Panc1 (cell line): ENCODE measurements around the gene POLD2. TPM values are rescaled to one million over a fixed set of nuclear protein-coding genes. Genes with fewer than 3 reads are reported as not detected.

Experiments used
- ATAC-seq: fragments of 200-7000 bp; cut with Tn5 transposase; 2 replicates; pipeline ENCODE4 v1.9.1; 2020; ENCODE audit warnings: mild to moderate bottlenecking, moderate library complexity
- Bru-seq: library from RNA; stranded (reverse); fragments of 400-500 nt; gene quantifications from one replicate; lab custom pipeline; 2021; lab: Mats Ljungman, UMichigan
- BruChase-seq, 2 experiments: library from RNA; stranded (reverse); fragments of 400-500 nt; gene quantifications; one replicate each; lab custom pipeline; 2021; lab: Mats Ljungman, UMichigan
- BruUV-seq: library from RNA; stranded (reverse); fragments of 400-500 nt; replicated peaks from 2 replicates; lab custom pipeline; 2021; lab: Mats Ljungman, UMichigan
- CTCF ChIA-PET: fragments of 300-600 bp; sonication (Branson Sonifier 250); formaldehyde crosslinking; loops from one replicate; lab custom pipeline; 2022; ENCODE audit warnings: antibody characterized with exemption; lab: Charles Lee
- POLR2A ChIA-PET: fragments of 300-600 bp; sonication (Branson Sonifier 250); formaldehyde crosslinking; loops from one replicate; lab custom pipeline; 2022; ENCODE audit warnings: antibody characterized with exemption; lab: Charles Lee
- DNase-seq: peaks from one replicate; pipeline ENCODE4 v3.0.0-alpha.2; 2010; ENCODE audit warnings: low read depth, low spot score
- H3K27ac ChIP-seq: 2 replicates; pipeline ENCODE4 v1.5.1; 2011; ENCODE audit warnings: mild to moderate bottlenecking, low read length, inconsistent platforms
- H3K27me3 ChIP-seq: fragments of 200-500 bp; sonication (Bioruptor generic); 2 replicates; pipeline ENCODE4 v1.6.0; 2014; ENCODE audit warnings: low read length, inconsistent platforms; ENCODE audit not compliant: control insufficient read depth, insufficient read depth
- H3K36me3 ChIP-seq: fragments of 200-500 bp; sonication (Bioruptor generic); 2 replicates; pipeline ENCODE4 v1.5.1; 2014; ENCODE audit warnings: inconsistent platforms, mild to moderate bottlenecking, low read length, moderate library complexity; ENCODE audit not compliant: control insufficient read depth, insufficient read depth
- H3K4me1 ChIP-seq: 2 replicates; pipeline ENCODE4 v1.5.1; 2011; ENCODE audit warnings: inconsistent platforms, mild to moderate bottlenecking, low read length, moderate library complexity; ENCODE audit not compliant: control insufficient read depth, insufficient read depth
- H3K4me3 ChIP-seq, 2 experiments: 2 replicates each; pipeline ENCODE4 v1.5.1; 2011 to 2012; ENCODE audit warnings: low read depth in 2 of 2, low read length in 2 of 2, mild to moderate bottlenecking in 2 of 2, inconsistent platforms in 1 of 2, moderate library complexity in 1 of 2
- H3K9me3 ChIP-seq: fragments of 200-500 bp; sonication (Bioruptor generic); 2 replicates; pipeline ENCODE4 v1.5.1; 2014; ENCODE audit warnings: low read depth, mild to moderate bottlenecking, inconsistent platforms, low read length, moderate library complexity; ENCODE audit not compliant: control insufficient read depth, insufficient read depth
- POLR2AphosphoS5 ChIP-seq: IDR thresholded peaks from 2 replicates; pipeline ENCODE4 v1.6.1; 2012; ENCODE audit warnings: mild to moderate bottlenecking, low read depth, low read length, moderate library complexity
- SIN3A ChIP-seq: IDR thresholded peaks from 2 replicates; pipeline ENCODE4 v1.6.1; 2012; ENCODE audit warnings: low read depth, mild to moderate bottlenecking, low read length, moderate library complexity, borderline replicate concordance; ENCODE audit not compliant: insufficient read depth
- TCF7L2 ChIP-seq: IDR thresholded peaks from 2 replicates; pipeline ENCODE4 v1.6.1; 2011; ENCODE audit warnings: mild to moderate bottlenecking, low read depth, low read length, inconsistent platforms
- in situ Hi-C: cut with HindIII; loops from 2 replicates; pipeline ENCODE4 v1.10.0; 2016; ENCODE audit warnings: low sequenced_read_pairs, low pct_unique_long_range_greater_than_20kb
- intact Hi-C: fragments of 100-400 bp; cut with micrococcal nuclease; formaldehyde crosslinking; loops from one replicate; pipeline ENCODE4 v1.10.0; 2022; ENCODE audit not compliant: unreplicated experiment
- long read RNA-seq: library from polyadenylated mRNA; unstranded; transcript quantifications from one replicate; pipeline ENCODE4 v2.0.0, GENCODE V29; 2021; ENCODE audit not compliant: unreplicated experiment
- polyA plus RNA-seq: library from polyadenylated mRNA; unstranded; fragments of >200 nt; gene quantifications from one replicate; pipeline ENCODE4 v1.2.1, GENCODE V29; 2012; ENCODE audit warnings: missing spikeins; ENCODE audit not compliant: insufficient read length
- total RNA-seq: library from RNA; stranded (reverse); gene quantifications from one replicate; pipeline ENCODE4 v1.2.1, GENCODE V29; 2021; ENCODE audit not compliant: unreplicated experiment
- TF ChIP-seq, protein P1 (sequence below), 2 experiments: IDR thresholded peaks; 2 replicates each; pipeline ENCODE4 v1.6.1; 2011 to 2012; ENCODE audit warnings: low read depth in 2 of 2, control low read depth in 1 of 2, low read length in 1 of 2, mild to moderate bottlenecking in 1 of 2, moderate library complexity in 1 of 2; ENCODE audit not compliant: insufficient read depth in 1 of 2
- TF ChIP-seq, protein P2 (sequence below): fragments of 450-650 bp; IDR thresholded peaks from 2 replicates; pipeline ENCODE4 v1.5.1; 2017; ENCODE audit warnings: mild to moderate bottlenecking

Gene POLD2
- total RNA-seq (195 TPM), Bru-seq, nascent RNA (percentile 86 among the genes with signal in this experiment), BruChase-seq, experiment 1, labeled RNA remaining after a 2-hour chase (percentile 88 among the genes with signal in this experiment), BruChase-seq, experiment 2, labeled RNA remaining after a 6-hour chase (percentile 89 among the genes with signal in this experiment)
- 263 TPM for polyA plus RNA-seq
- long read RNA-seq, transcript POLD2-207 (11 exons, 1,659 nt), result minor isoform, 47 of 385 reads
- long read RNA-seq, transcript POLD2-218 (11 exons, 1,619 nt), result major isoform, 175 of 385 reads
- long read RNA-seq, partial matches to known transcripts, result 76 of 385 reads
- long read RNA-seq, other reads (novel, unspliced or antisense), result 87 of 385 reads

DNA sequence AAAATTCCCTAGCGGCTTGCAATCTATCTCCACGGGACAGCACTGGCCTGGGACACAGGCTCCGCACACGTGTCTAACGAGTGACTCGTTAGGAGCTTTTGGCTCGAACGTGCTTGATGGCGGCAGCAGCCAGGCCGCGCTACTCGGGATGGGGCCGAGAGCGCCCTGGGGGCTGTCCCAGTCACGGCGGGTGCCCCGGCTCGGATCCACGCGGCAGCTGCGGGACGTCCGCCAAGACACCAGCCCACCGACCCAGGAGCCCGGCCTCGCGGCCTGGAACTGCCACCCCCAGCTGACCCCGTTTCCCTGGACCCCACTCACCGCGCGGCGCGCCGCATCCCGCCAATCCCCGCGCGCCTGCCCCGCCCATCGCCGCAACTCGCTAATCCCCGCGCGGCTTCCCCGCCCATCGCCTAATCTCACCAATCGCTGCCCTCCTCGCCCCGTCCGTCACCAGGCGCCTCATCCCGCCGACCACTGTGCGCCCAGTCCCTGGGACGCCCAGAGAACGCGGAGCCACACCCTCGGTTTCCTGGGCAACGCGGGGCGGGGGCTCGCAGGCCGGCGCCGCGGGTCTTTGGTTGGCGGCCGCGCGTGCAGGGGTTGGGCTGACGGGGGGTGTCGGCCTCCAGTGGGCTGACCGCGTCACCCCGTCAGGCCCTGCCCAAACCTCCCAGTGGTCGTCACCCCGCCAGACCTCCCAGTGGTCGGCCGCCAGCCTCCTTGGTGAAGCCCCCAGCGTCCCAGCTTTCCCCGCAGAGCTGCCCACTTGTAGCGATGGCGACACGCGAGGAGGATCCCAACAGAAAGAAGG, at the start of gene POLD2:
POLD2 (minus strand) TSS at position 359 of the 814 bp plus-strand sequence. CDS start 1,495 bp downstream, outside the sequence.
- no TSS peak for BruUV-seq
- Histone ChIP-seq H3K27me3 (no peaks in the 10 kb centered on the region), H3K4me1 (peaks cover 11% of the 10 kb centered on the region), H3K36me3 (peaks cover 14% of the 10 kb centered on the region), H3K9me3 (no peaks in the 10 kb centered on the region), H3K27ac (peak within 1 kb of the TSS; percentile 97), H3K4me3 (peak within 1 kb of the TSS; percentile 72 to 87)
- intact Hi-C loops, result no loop called here
- DNase-seq, result peak; percentile 78
- ATAC-seq, result peak; percentile 100
- CTCF ChIA-PET, result interaction anchor here (0.6 to 1.1 kb wide), 4 partner anchors 19 to 326 kb away, joined by 3 to 11 read pairs (median 4); no protein-coding TSS in a partner anchor
- TF ChIP-seq SIN3A (peak; percentile 64; the same call in 1 of the 2 replicates), POLR2AphosphoS5 (peak; percentile 74), TCF7L2 (no peak)
- in situ Hi-C loops, result no loop called here
- POLR2A ChIA-PET, result interaction anchor here (0.6 kb wide), 1 partner anchor 367 kb away, joined by 5 read pairs; no protein-coding TSS in a partner anchor

- intact Hi-C loops, result no loop called here
- POLR2A ChIA-PET, result no interaction called here
- no peak for DNase-seq
Observed at GRCh38 chr7:44172803-44173424, 49.6 kb upstream of the POLD2 start.

More at GRCh38 chr7:44172803-44173424, 49.6 kb upstream of the POLD2 start:
- CTCF ChIA-PET, result no interaction called here
- no TSS peak for BruUV-seq
- no peaks in the 10 kb centered on the region for H3K27me3 ChIP-seq
- in situ Hi-C loops, result no loop called here
- no peak for ATAC-seq
- no peak overlapping the region for H3K4me3 ChIP-seq
- H3K27ac ChIP-seq, result no peak overlapping the region
- H3K36me3 ChIP-seq, result no peaks in the 10 kb centered on the region
- TF ChIP-seq SIN3A, result no peak
- TF ChIP-seq, protein P1, sequence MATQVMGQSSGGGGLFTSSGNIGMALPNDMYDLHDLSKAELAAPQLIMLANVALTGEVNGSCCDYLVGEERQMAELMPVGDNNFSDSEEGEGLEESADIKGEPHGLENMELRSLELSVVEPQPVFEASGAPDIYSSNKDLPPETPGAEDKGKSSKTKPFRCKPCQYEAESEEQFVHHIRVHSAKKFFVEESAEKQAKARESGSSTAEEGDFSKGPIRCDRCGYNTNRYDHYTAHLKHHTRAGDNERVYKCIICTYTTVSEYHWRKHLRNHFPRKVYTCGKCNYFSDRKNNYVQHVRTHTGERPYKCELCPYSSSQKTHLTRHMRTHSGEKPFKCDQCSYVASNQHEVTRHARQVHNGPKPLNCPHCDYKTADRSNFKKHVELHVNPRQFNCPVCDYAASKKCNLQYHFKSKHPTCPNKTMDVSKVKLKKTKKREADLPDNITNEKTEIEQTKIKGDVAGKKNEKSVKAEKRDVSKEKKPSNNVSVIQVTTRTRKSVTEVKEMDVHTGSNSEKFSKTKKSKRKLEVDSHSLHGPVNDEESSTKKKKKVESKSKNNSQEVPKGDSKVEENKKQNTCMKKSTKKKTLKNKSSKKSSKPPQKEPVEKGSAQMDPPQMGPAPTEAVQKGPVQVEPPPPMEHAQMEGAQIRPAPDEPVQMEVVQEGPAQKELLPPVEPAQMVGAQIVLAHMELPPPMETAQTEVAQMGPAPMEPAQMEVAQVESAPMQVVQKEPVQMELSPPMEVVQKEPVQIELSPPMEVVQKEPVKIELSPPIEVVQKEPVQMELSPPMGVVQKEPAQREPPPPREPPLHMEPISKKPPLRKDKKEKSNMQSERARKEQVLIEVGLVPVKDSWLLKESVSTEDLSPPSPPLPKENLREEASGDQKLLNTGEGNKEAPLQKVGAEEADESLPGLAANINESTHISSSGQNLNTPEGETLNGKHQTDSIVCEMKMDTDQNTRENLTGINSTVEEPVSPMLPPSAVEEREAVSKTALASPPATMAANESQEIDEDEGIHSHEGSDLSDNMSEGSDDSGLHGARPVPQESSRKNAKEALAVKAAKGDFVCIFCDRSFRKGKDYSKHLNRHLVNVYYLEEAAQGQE (IDR thresholded peaks at IDR 0.05; ENCODE audit: insufficient read depth in 1 of 2, low read depth in 2 of 2, low read length in 1 of 2), result no peak
- TF ChIP-seq, protein P2, sequence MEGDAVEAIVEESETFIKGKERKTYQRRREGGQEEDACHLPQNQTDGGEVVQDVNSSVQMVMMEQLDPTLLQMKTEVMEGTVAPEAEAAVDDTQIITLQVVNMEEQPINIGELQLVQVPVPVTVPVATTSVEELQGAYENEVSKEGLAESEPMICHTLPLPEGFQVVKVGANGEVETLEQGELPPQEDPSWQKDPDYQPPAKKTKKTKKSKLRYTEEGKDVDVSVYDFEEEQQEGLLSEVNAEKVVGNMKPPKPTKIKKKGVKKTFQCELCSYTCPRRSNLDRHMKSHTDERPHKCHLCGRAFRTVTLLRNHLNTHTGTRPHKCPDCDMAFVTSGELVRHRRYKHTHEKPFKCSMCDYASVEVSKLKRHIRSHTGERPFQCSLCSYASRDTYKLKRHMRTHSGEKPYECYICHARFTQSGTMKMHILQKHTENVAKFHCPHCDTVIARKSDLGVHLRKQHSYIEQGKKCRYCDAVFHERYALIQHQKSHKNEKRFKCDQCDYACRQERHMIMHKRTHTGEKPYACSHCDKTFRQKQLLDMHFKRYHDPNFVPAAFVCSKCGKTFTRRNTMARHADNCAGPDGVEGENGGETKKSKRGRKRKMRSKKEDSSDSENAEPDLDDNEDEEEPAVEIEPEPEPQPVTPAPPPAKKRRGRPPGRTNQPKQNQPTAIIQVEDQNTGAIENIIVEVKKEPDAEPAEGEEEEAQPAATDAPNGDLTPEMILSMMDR, result no peak
- no peak for TF ChIP-seq POLR2AphosphoS5
- TF ChIP-seq TCF7L2, result no peak
- H3K9me3 ChIP-seq, result no peaks in the 10 kb centered on the region
- no peaks in the 10 kb centered on the region for H3K4me1 ChIP-seq
